HFFc6 (cell line): Measurements from ENCODE around the gene OR2T2. TPM values are rescaled to one million over a fixed set of nuclear protein-coding genes. Genes with fewer than 3 reads are reported as not detected.
"Not testable (repeated sequence)": the region's sequence is repeated elsewhere in the genome, so short reads cannot be mapped to it uniquely, and the experiment has no call there.

Source experiments
- DNase-seq: peaks from one replicate; pipeline ENCODE4 v3.0.0-alpha.2; 2018
- H3K27ac Mint-ChIP-seq: 2 replicates; pipeline ENCODE4 v1.8.0; 2020; ENCODE audit warnings: mild to moderate bottlenecking, mixed read lengths
- H3K27me3 Mint-ChIP-seq: 2 replicates; pipeline ENCODE4 v1.8.0; 2021; ENCODE audit warnings: mild to moderate bottlenecking, moderate library complexity, mixed read lengths; ENCODE audit not compliant: insufficient read depth
- H3K36me3 Mint-ChIP-seq: 2 replicates; pipeline ENCODE4 v1.8.0; 2021; ENCODE audit warnings: low read depth, mixed read lengths
- H3K4me1 Mint-ChIP-seq: 2 replicates; pipeline ENCODE4 v1.8.0; 2020; ENCODE audit warnings: low read depth, mixed read lengths
- H3K4me3 Mint-ChIP-seq: 2 replicates; pipeline ENCODE4 v1.8.0; 2020; ENCODE audit warnings: mild to moderate bottlenecking, moderate library complexity, mixed read lengths
- H3K9me3 Mint-ChIP-seq: 2 replicates; pipeline ENCODE4 v1.8.0; 2020; ENCODE audit warnings: mild to moderate bottlenecking, mixed read lengths
- total RNA-seq, 6 experiments: library from RNA; stranded (reverse); fragmentation: NEBNext Ultra II Directional; extraction: Animal tissue kit (Norgen Biotek cat#: 25700); gene quantifications; 2 replicates in 1 of 6; 3 replicates in 5 of 6; pipeline ENCODE4 v1.2.3, GENCODE V29; 2021

Gene OR2T2
- total RNA-seq, 6 experiments from 2014 or later, result not detected

DNA sequence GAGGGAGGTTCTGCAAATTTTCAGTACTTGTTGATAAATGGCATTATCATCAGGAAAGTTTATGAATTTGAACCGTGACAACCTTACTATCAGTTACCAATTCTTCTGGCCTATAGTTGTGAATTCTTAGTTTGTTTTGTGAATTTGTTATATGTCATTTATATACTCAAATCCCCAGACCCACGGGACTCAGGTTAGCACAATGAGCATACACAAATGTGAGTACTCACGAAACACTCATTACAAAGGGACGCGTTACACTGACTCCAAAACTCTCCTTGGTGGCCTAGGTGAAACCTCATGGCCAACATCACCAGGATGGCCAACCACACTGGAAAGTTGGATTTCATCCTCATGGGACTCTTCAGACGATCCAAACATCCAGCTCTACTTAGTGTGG is 42.9 kb downstream of the OR2T2 start, which contains the start of gene OR2T5:
TSS of gene OR2T5 (plus strand) at position 301 of the 400 bp plus-strand sequence. CDS start at position 301, 0 bp downstream.
- H3K4me3 Mint-ChIP-seq, H3K4me1 Mint-ChIP-seq, H3K27ac Mint-ChIP-seq, H3K9me3 Mint-ChIP-seq, H3K27me3 Mint-ChIP-seq, H3K36me3 Mint-ChIP-seq, DNase-seq: not testable (repeated sequence)

DNA sequence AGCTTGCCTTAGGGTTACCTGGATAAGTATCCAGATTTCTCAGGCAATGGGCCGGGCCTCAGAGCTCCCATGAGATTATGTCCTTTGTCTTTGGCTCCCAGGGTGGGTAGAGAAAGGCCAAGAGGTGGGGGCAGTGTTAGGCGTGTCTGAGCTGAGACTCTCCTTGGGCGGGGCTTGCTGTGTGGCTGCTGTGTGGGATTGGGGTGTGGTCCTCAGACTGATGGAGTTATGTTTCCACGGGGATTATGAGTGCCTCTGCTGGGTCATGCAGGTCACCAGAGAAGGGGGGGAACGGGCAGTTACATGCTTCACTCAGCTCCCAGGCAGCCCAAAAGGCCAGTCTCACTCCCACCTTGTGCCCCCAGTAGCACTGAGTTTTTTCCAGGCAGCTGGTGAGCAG is 51.2 kb downstream of the OR2T2 start:
- not testable (repeated sequence) for H3K27ac Mint-ChIP-seq, H3K36me3 Mint-ChIP-seq, H3K27me3 Mint-ChIP-seq, H3K9me3 Mint-ChIP-seq, H3K4me3 Mint-ChIP-seq, DNase-seq, H3K4me1 Mint-ChIP-seq

DNA sequence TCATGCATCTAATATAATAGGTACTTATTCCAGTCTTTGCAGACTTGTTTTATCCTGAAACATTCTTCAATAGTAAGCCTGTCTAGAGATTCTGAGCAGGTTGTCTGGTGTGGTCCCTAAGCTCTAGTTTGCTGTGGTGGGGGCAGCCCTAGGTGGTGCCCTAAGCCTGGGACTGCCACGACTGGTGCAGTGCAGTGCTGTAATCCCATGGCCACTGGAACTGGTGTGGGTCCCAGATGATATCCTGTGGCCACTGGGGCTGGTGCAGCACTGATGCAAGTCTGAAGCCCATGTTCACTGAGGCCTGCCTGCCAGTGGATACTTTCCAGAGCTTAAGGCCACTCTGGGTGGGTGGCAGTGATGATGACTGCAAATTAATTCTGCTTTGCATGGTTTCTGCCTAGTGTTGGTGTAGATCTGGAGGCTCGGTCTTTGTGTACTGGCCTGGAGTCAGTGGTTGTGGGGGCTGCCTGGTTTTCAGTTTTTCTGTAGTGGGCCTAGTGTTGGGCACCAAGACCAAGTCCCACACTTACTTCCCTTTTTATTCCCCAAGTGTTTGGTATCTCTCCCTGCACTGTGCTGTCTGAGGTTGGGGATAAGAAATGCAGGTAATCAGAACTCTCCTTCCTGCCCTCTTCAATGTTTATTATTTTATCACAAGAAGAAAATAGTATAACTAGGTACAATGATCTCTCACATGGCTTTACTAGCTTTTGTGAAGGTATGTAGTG is 55.0 kb downstream of the OR2T2 start:
- H3K4me3 Mint-ChIP-seq, H3K9me3 Mint-ChIP-seq, H3K27ac Mint-ChIP-seq, H3K36me3 Mint-ChIP-seq, H3K4me1 Mint-ChIP-seq, H3K27me3 Mint-ChIP-seq, DNase-seq: not testable (repeated sequence)

Other genes with a start within 250 kb of the OR2T2 start
- gene OR2M3, start 248.4 kb upstream of the OR2T2 start, total RNA-seq, result under 1 TPM in 3 of 6 experiments, not detected in 3; 0.03 to 0.05 (median 0.05) TPM
- under 1 TPM in 3 of 6 experiments, not detected in 3; 0.05 to 0.09 (median 0.07) TPM for gene OR2M4, start 214.2 kb upstream of the OR2T2 start, total RNA-seq
- under 1 TPM in 1 of 6 experiments, not detected in 5; 0.16 TPM for gene OR2T33, start 167.7 kb upstream of the OR2T2 start, total RNA-seq
- not detected for gene OR2T12, start 142.2 kb upstream of the OR2T2 start, total RNA-seq
- not detected for gene OR2M7, start 121.1 kb upstream of the OR2T2 start, total RNA-seq
- gene OR14C36, start 96.9 kb upstream of the OR2T2 start, total RNA-seq, result not detected
- gene OR2T4, start 84.0 kb upstream of the OR2T2 start, total RNA-seq, result not detected
- not detected for gene OR2T6, start 69.9 kb upstream of the OR2T2 start, total RNA-seq
- not detected for gene OR2T1, start 42.6 kb upstream of the OR2T2 start, total RNA-seq
- gene OR2T3, start 27.7 kb downstream of the OR2T2 start, total RNA-seq, result not detected
- not detected for gene OR2T5, start 43.0 kb downstream of the OR2T2 start, total RNA-seq
- not detected for gene OR2G6, start 62.4 kb downstream of the OR2T2 start, total RNA-seq
- not detected for gene OR2T29, start 117.1 kb downstream of the OR2T2 start, total RNA-seq
- not detected for gene OR2T34, start 129.1 kb downstream of the OR2T2 start, total RNA-seq
- gene OR2T10, start 152.1 kb downstream of the OR2T2 start, total RNA-seq, result not detected
- gene OR2T11, start 189.5 kb downstream of the OR2T2 start, total RNA-seq, result not detected
- gene OR2T35, start 199.6 kb downstream of the OR2T2 start, total RNA-seq, result not detected
- not detected for gene OR2T27, start 209.9 kb downstream of the OR2T2 start, total RNA-seq